Sigmoid colon (tissue), 3 donors: ENCODE measurements around the gene PTPN13.

Experiments used
- POLR2A ChIP-seq, 2 donors: fragments of 450-650 bp; IDR thresholded peaks; one replicate each; pipeline ENCODE4 v1.6.1; 2016; ENCODE audit warnings: antibody characterized with exemption in 2 of 2, mild to moderate bottlenecking in 2 of 2, moderate library complexity in 2 of 2
- TF ChIP-seq, protein P1 (sequence below), 4 experiments: fragments of 450-650 bp in 3 of 4; fragments of 200-600 bp in 1 of 4; IDR thresholded peaks; one replicate each; pipeline ENCODE4 v1.5.1; 2016 to 2019; ENCODE audit warnings: antibody characterized with exemption in 4 of 4, mild to moderate bottlenecking in 3 of 4, moderate library complexity in 2 of 4

DNA sequence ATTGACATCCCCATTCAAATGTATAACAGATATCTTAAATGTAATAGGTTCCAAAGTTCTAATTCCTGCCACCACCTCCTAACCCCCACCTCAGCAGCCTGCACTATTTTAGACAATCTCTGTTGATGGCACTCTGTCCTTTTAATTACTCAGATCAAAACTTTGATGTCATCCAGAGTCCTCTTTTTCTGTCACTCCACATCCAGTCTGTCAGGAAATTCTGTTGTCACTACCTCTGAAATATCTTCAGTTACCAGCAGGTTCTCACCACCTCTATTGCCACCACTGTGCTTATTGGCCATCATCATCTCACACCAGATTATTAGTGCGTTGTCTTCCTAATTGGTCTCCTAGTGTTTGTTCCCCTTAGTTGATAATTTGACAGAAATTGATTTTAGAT lies 76.2 kb downstream of the PTPN13 start:
- TF ChIP-seq POLR2A (IDR thresholded peaks at IDR 0.05) = no peak
- TF ChIP-seq, protein P1, sequence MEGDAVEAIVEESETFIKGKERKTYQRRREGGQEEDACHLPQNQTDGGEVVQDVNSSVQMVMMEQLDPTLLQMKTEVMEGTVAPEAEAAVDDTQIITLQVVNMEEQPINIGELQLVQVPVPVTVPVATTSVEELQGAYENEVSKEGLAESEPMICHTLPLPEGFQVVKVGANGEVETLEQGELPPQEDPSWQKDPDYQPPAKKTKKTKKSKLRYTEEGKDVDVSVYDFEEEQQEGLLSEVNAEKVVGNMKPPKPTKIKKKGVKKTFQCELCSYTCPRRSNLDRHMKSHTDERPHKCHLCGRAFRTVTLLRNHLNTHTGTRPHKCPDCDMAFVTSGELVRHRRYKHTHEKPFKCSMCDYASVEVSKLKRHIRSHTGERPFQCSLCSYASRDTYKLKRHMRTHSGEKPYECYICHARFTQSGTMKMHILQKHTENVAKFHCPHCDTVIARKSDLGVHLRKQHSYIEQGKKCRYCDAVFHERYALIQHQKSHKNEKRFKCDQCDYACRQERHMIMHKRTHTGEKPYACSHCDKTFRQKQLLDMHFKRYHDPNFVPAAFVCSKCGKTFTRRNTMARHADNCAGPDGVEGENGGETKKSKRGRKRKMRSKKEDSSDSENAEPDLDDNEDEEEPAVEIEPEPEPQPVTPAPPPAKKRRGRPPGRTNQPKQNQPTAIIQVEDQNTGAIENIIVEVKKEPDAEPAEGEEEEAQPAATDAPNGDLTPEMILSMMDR (IDR thresholded peaks at IDR 0.05) = no peak
